SIG-M5 (cell line): ENCODE measurements around the gene CD47.

Experiments used
- DNase-seq: peaks from one replicate; lab custom pipeline; 2025; lab: John Stamatoyannopoulos, UW

The CD47 gene

GRCh38 chr3:108091498-108092250 lies 843 bp upstream of the CD47 start:
- DNase-seq = no peak

- no peak for DNase-seq
Observed at GRCh38 chr3:108090049-108090700, 656 bp downstream of the CD47 start.

- DNase-seq = no peak
Observed at GRCh38 chr3:108089579-108089978, 1.3 kb downstream of the CD47 start.

- DNase-seq = no peak
Observed at GRCh38 chr3:108088697-108089096, 2.1 kb downstream of the CD47 start.

- no peak for DNase-seq
Observed at GRCh38 chr3:108088146-108088545, 2.7 kb downstream of the CD47 start.

GRCh38 chr3:108086653-108087052 lies 4.2 kb downstream of the CD47 start:
- no peak for DNase-seq

GRCh38 chr3:108085810-108086350 lies 5.0 kb downstream of the CD47 start:
- no peak for DNase-seq

GRCh38 chr3:108085370-108085769 lies 5.5 kb downstream of the CD47 start:
- no peak for DNase-seq

- DNase-seq = no peak
Observed at GRCh38 chr3:108079877-108080276, 11.0 kb downstream of the CD47 start.

GRCh38 chr3:108079043-108079442 lies 11.8 kb downstream of the CD47 start:
- no peak for DNase-seq

- DNase-seq = no peak
Observed at GRCh38 chr3:108076564-108076963, 14.3 kb downstream of the CD47 start.

- no peak for DNase-seq
Observed at GRCh38 chr3:108073764-108074431, 16.9 kb downstream of the CD47 start.

- no peak for DNase-seq
Observed at GRCh38 chr3:108071368-108071767, 19.5 kb downstream of the CD47 start.

- DNase-seq = no peak
Observed at GRCh38 chr3:108070356-108070755, 20.5 kb downstream of the CD47 start.

GRCh38 chr3:108067768-108068167 lies 23.1 kb downstream of the CD47 start:
- DNase-seq = no peak

- DNase-seq = no peak
Observed at GRCh38 chr3:108065096-108065495, 25.7 kb downstream of the CD47 start.

GRCh38 chr3:108064293-108064887 lies 26.4 kb downstream of the CD47 start:
- DNase-seq = no peak

- peak; percentile 83 for DNase-seq
Observed at GRCh38 chr3:108062051-108062450, 28.8 kb downstream of the CD47 start.

GRCh38 chr3:108060331-108060730 lies 30.5 kb downstream of the CD47 start:
- DNase-seq = no peak

GRCh38 chr3:108055931-108056330 lies 34.9 kb downstream of the CD47 start:
- no peak for DNase-seq

- no peak for DNase-seq
Observed at GRCh38 chr3:108054935-108055334, 35.9 kb downstream of the CD47 start.

GRCh38 chr3:108053483-108053882 lies 37.3 kb downstream of the CD47 start:
- no peak for DNase-seq
